ENCODE measurements around the gene BMP6. TPM values are rescaled to one million over a fixed set of nuclear protein-coding genes. Genes with fewer than 3 reads are reported as not detected.
A peak's percentile ranks its signal among the peaks of the same experiment; 100 is the strongest.

Gene BMP6
- total and polyA plus RNA-seq, 2 experiments from 2014 or later, result 0.74 TPM; not detected in 1

DNA sequence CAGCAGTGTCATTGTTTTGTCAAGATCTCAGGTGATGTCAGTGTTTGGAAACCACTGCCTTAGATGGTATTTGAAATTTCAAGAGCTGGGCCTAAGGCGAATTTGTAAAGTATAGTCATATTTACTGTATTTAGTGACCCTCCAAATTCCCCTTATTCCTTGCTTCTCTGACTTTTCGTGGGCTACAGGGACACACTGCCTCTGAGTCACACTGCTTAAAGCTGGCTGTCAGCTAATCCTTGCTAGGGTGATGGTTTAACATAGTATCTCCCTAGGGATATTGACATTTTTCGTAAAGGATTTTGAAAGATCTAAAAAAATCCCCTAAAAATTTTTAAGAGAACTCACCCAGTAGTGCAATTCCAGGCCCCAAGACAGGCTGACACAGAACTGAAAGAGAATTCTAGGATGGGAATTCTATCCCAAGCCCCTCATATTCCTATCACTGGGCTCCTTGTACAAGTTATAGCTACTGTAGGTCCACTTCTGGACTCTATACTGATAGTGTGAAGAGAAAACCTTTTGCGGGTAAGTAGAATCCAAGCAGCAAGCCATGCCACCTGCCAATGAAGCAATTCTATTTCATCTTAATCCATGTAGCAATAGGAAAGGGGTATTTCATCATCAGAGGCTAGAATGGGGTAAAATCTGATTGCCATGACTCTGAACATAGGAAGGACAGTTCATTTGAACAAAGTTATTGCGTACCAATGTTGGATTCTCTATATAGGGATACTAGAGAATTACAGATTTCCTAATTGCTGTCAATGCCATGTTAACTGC, 4.3 kb downstream of the BMP6 start:
- Histone ChIP-seq H3K36me3 (no peaks in the 10 kb centered on the region), H3K27me3 (peaks cover 94% of the 10 kb centered on the region), H3K9me3 (ENCODE audit: low read depth) (no peaks in the 10 kb centered on the region), H3K27ac (no peak overlapping the region), H3K4me1 (ENCODE audit: low read depth) (peaks cover 5% of the 10 kb centered on the region), H3K4me3 (no peak overlapping the region)
- peak in 1 of 2 donors; percentile 39 for DNase-seq (ENCODE audit: low read depth in 1 of 2, low spot score in 1 of 2)
- TF ChIP-seq, protein P1, sequence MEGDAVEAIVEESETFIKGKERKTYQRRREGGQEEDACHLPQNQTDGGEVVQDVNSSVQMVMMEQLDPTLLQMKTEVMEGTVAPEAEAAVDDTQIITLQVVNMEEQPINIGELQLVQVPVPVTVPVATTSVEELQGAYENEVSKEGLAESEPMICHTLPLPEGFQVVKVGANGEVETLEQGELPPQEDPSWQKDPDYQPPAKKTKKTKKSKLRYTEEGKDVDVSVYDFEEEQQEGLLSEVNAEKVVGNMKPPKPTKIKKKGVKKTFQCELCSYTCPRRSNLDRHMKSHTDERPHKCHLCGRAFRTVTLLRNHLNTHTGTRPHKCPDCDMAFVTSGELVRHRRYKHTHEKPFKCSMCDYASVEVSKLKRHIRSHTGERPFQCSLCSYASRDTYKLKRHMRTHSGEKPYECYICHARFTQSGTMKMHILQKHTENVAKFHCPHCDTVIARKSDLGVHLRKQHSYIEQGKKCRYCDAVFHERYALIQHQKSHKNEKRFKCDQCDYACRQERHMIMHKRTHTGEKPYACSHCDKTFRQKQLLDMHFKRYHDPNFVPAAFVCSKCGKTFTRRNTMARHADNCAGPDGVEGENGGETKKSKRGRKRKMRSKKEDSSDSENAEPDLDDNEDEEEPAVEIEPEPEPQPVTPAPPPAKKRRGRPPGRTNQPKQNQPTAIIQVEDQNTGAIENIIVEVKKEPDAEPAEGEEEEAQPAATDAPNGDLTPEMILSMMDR (IDR thresholded peaks at IDR 0.05; ENCODE audit: low read depth, low read length), result no peak

DNA sequence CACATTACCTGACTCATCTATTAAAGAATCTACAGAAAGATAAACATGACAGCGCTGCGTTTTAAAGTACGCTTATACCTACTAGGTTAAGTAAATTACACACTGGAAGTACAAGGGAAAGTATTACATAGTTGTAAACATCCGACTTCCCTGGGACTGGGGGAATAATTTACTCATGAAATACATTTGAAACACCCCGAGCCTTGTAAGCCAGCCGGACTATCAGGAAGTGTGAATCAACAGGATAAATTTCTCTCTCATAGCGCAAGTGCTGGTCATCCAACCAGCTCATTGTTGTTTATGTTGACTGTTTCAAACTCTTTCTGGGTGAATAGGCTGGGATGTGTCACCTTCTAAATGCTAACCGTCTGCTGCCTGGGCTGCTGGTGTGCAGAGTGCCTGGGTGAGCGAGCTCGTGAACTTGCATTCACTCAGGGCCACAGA, 4.9 kb downstream of the BMP6 start:
- DNase-seq (ENCODE audit: low read depth in 1 of 2, low spot score in 1 of 2), result peak in 1 of 2 donors; percentile 74
- H3K27me3 ChIP-seq, result peaks cover 89% of the 10 kb centered on the region
- peaks cover 5% of the 10 kb centered on the region for H3K4me1 ChIP-seq (ENCODE audit: low read depth)
- H3K4me3 ChIP-seq, result no peak overlapping the region
- TF ChIP-seq, protein P1 (IDR thresholded peaks at IDR 0.05; ENCODE audit: low read depth, low read length), result no peak
- no peaks in the 10 kb centered on the region for H3K9me3 ChIP-seq (ENCODE audit: low read depth)
- H3K27ac ChIP-seq, result no peak overlapping the region
- H3K36me3 ChIP-seq, result no peaks in the 10 kb centered on the region

DNA sequence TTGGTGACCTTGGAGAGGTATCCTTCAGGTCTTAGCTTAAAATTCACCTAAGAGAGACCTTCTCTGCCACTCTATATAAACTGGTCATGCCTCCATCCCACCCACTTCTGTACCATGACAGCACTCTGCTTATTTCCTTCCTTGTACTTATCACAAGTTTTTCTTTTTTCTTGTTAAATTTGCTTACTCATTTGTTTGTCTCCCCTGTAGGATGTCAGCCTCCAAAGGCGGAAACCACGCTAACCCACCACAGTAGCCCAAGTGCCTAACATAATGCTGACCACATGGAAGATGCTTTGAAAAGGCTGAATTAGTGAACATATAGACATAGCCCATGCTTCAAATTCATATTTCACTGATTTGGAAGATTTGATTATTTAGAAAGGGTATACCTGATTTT, 5.4 kb downstream of the BMP6 start:
- TF ChIP-seq, protein P1 (IDR thresholded peaks at IDR 0.05; ENCODE audit: low read depth, low read length), result no peak
- no peaks in the 10 kb centered on the region for H3K9me3 ChIP-seq (ENCODE audit: low read depth)
- no peak overlapping the region for H3K27ac ChIP-seq
- H3K36me3 ChIP-seq, result no peaks in the 10 kb centered on the region
- H3K4me3 ChIP-seq, result no peak overlapping the region
- DNase-seq (ENCODE audit: low read depth in 1 of 2, low spot score in 1 of 2), result peak in 1 of 2 donors; percentile 15
- H3K27me3 ChIP-seq, result peaks cover 86% of the 10 kb centered on the region
- H3K4me1 ChIP-seq (ENCODE audit: low read depth), result peaks cover 5% of the 10 kb centered on the region

DNA sequence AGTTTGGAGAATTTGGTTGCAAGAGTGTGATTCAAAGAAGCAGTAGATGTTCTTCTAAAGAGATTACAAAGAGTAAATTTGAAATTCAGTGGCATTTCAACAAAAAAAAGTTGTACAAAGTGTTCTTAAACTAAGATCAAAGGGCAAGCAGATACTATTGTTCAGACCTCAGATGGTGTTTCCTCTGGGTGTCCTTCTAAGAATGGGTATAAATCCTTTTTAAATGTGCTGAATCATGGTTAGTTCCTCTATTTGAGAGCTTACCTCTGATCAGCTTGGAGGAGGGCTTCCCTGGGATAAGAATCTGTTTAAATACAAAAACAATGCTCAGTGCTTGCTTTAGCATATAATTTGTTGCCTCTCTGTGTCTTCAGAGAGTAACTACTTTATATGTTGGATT, 6.3 kb downstream of the BMP6 start:
- no peaks in the 10 kb centered on the region for H3K36me3 ChIP-seq
- peaks cover 5% of the 10 kb centered on the region for H3K4me1 ChIP-seq (ENCODE audit: low read depth)
- no peak overlapping the region for H3K27ac ChIP-seq

DNA sequence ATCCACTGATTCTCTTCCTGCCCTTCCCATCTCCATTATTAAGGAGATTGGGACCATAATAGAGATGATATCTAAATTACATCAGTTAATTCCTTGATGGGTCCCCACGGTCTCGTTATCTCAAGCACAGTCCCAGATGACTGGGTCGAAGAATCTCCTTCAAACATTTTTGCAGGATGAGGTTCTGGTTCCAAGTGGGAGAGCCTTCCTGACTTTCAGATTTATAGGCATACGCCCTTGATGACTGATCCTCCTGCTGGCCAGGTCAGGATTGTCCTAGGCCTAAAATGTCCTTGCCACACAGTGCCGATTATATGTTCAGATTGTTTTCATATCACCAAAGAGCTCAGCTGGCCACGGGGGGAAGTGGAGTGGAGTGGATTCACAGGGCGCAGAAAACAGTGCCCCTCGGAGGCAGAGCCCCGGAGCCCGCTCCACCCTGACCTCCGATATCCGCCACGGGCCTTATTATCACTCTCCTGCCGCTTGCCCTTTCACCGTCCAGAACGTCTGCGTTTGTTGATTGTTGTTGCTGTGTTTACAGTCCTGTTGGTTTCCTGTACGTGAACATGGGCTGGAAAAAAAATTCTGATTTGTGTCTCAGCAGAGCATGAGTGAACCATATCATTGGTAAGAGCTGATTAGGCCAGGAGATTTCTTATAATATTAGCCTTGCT, 8.9 kb downstream of the BMP6 start:
- TF ChIP-seq, protein P1 (IDR thresholded peaks at IDR 0.05; ENCODE audit: low read depth, low read length), result no peak
- no peak overlapping the region for H3K27ac ChIP-seq
- H3K9me3 ChIP-seq (ENCODE audit: low read depth), result no peaks in the 10 kb centered on the region
- H3K4me1 ChIP-seq (ENCODE audit: low read depth), result no peaks in the 10 kb centered on the region
- no peaks in the 10 kb centered on the region for H3K36me3 ChIP-seq
- no peak for DNase-seq (ENCODE audit: low read depth in 1 of 2, low spot score in 1 of 2)
- no peak overlapping the region for H3K4me3 ChIP-seq
- H3K27me3 ChIP-seq, result peaks cover 76% of the 10 kb centered on the region

More for the DNA sequence above, 6.3 kb downstream of the BMP6 start:
- TF ChIP-seq, protein P1 (IDR thresholded peaks at IDR 0.05; ENCODE audit: low read depth, low read length), result no peak
- no peak overlapping the region for H3K4me3 ChIP-seq
- DNase-seq (ENCODE audit: low read depth in 1 of 2, low spot score in 1 of 2), result peak in 1 of 2 donors; percentile 51
- no peaks in the 10 kb centered on the region for H3K9me3 ChIP-seq (ENCODE audit: low read depth)
- peaks cover 77% of the 10 kb centered on the region for H3K27me3 ChIP-seq
